Ovary (tissue), 3 donors: ENCODE data around the gene CDKAL1.

ENCODE experiments used
- POLR2A ChIP-seq: fragments of 450-650 bp; IDR thresholded peaks from one replicate; pipeline ENCODE4 v1.6.1; 2017; ENCODE audit warnings: antibody characterized with exemption, mild to moderate bottlenecking, moderate library complexity
- TF ChIP-seq, protein P1 (sequence below), 3 donors: fragments of 450-650 bp in 2 of 3; fragments of 200-600 bp in 1 of 3; IDR thresholded peaks; one replicate each; pipeline versions ENCODE4 v1.5.1 to v1.8.0; 2016 to 2022; ENCODE audit warnings: antibody characterized with exemption in 3 of 3, mild to moderate bottlenecking in 1 of 3
- donor health status: DM: no; HTN: no; CAD: no.

DNA sequence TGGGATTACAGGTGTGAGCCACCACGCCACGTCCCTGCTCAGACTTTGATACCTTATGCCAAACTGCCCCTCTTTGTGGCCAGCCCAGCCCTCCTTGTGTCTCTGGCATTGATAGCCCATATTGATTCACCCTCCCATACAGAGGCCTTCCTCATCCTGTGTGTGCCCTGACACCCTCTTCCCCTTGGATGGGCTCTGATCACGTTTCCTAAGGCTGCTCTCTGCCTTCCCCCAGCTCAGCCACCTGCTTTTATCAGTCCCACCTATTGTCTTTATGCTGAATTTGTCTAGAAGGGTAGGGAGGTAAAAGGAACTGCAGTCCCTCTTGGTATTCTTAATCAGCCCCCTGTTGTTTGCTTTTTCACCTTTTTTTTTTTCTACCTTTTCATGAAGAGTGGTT lies 95.9 kb downstream of the CDKAL1 start:
- TF ChIP-seq, protein P1, sequence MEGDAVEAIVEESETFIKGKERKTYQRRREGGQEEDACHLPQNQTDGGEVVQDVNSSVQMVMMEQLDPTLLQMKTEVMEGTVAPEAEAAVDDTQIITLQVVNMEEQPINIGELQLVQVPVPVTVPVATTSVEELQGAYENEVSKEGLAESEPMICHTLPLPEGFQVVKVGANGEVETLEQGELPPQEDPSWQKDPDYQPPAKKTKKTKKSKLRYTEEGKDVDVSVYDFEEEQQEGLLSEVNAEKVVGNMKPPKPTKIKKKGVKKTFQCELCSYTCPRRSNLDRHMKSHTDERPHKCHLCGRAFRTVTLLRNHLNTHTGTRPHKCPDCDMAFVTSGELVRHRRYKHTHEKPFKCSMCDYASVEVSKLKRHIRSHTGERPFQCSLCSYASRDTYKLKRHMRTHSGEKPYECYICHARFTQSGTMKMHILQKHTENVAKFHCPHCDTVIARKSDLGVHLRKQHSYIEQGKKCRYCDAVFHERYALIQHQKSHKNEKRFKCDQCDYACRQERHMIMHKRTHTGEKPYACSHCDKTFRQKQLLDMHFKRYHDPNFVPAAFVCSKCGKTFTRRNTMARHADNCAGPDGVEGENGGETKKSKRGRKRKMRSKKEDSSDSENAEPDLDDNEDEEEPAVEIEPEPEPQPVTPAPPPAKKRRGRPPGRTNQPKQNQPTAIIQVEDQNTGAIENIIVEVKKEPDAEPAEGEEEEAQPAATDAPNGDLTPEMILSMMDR (IDR thresholded peaks at IDR 0.05) = no peak
- TF ChIP-seq POLR2A = no peak
